ENCODE data around the gene RUVBL1.

Gene RUVBL1

GRCh38 chr3:128103136-128103676, 20.4 kb downstream of the RUVBL1 start:
- TF ChIP-seq, protein P1, sequence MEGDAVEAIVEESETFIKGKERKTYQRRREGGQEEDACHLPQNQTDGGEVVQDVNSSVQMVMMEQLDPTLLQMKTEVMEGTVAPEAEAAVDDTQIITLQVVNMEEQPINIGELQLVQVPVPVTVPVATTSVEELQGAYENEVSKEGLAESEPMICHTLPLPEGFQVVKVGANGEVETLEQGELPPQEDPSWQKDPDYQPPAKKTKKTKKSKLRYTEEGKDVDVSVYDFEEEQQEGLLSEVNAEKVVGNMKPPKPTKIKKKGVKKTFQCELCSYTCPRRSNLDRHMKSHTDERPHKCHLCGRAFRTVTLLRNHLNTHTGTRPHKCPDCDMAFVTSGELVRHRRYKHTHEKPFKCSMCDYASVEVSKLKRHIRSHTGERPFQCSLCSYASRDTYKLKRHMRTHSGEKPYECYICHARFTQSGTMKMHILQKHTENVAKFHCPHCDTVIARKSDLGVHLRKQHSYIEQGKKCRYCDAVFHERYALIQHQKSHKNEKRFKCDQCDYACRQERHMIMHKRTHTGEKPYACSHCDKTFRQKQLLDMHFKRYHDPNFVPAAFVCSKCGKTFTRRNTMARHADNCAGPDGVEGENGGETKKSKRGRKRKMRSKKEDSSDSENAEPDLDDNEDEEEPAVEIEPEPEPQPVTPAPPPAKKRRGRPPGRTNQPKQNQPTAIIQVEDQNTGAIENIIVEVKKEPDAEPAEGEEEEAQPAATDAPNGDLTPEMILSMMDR (IDR thresholded peaks at IDR 0.05), result no peak

DNA sequence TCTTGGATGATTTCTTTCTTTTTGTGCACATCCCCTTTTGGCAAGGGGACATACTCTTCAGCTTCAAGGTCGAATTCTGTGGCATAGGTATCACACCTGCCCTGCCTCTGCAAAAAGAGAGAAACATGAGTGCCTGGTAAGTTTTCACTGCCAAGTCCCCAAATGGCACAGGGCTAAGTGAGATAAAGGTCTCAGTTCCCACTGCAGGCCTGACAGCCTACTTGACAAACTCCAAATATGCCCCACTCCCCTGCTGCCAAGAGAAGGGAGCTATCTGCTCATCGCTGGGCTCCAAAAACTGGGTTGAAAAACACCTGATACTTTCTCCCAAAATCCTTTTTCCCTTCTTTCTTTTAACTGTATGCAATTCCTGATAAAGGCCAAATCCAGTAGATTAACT, 23.0 kb downstream of the RUVBL1 start:
- TF ChIP-seq, protein P1 (IDR thresholded peaks at IDR 0.05), result no peak

DNA sequence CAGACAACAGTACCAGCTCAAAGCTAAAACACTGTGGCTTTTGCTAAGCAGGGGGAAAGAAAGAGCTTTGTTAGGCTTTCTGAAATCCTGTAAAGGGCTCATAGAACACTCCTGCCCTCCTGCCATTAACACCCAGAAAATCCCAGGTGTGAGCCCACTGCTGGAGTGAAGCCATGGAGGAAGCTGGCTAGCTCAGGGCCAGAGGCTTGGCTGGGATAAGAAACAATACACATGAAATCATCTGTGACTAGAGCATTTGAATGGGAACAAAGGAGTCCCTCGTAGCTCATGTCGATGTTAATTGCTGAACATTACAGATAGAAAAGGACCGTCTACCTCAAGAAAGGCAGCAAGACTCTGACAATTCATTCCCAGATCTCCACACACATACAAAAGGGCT, 23.5 kb downstream of the RUVBL1 start:
- TF ChIP-seq, protein P1 (IDR thresholded peaks at IDR 0.05), result no peak

DNA sequence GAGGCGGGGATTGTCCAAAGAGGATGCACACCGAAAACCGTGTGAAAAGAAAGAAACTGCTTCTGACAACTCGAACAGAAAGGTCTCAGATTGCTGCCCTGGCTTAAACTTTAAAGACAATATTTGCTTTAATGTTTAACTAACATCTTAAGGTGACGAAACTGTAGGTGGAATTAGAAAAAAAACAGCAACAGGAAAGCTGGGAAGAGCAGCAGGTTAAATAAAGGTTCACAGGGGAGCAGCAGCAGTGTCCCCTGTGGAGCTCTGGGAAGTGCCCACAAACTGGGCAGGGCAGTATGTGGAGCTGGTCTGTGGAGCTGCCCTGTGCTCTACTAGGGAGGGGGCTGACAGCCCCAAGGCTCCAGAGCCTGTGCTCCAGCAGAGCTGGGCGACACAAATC, 25.4 kb downstream of the RUVBL1 start:
- TF ChIP-seq, protein P1 (IDR thresholded peaks at IDR 0.05), result no peak

DNA sequence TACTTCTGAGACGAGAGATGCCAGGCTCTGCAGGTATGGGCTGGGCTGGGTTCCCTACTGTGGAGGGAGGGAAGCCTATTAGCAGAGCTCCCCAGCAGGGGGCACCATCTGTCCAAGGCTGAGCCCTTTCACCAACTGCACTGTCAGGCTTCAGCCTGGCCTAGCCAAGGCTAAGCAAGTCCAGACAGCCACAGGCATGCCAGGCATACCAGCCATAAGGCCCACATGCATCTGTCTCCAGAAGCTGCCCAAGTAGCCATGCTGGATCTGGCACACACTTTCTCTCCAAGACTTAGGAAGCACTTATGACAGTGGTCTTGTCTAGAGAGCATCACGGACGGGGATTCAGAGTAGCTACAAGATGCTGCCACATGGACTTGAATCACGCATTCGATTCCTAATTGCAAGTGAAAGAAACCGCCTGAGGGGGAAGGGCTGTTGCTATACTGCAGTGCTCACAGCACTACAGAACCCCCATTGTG, 28.3 kb downstream of the RUVBL1 start:
- TF ChIP-seq, protein P1 (IDR thresholded peaks at IDR 0.05), result peak; percentile 89

- TF ChIP-seq, protein P1 (IDR thresholded peaks at IDR 0.05), result no peak
Observed at GRCh38 chr3:128094295-128095151, 29.1 kb downstream of the RUVBL1 start.

GRCh38 chr3:128091586-128091985, 32.0 kb downstream of the RUVBL1 start:
- TF ChIP-seq, protein P1 (IDR thresholded peaks at IDR 0.05), result no peak
